ENCODE results near the gene RBKS. TPM values are rescaled to one million over a fixed set of nuclear protein-coding genes. Genes with fewer than 3 reads are reported as not detected.

The RBKS gene
- total and polyA plus RNA-seq, 2 of the 13 experiments (the other 11 are each of a cell fraction or from before 2014, with no cell fraction given): 7.7 to 8.3 TPM

GRCh38 chr2:27890146-27890923, at the start of gene RBKS, which contains the start of gene BABAM2 (continued):
- no peak; the same call in none of the 2 replicates for TF ChIP-seq MEIS1 (CRISPR knock-in tag; IDR thresholded peaks at IDR 0.05; ENCODE audit: borderline replicate concordance)
- peak; percentile 97 for TF ChIP-seq ZNF747 (CRISPR knock-in tag; IDR thresholded peaks at IDR 0.05; ENCODE audit: borderline replicate concordance)
- TF ChIP-seq ZNF12 (CRISPR knock-in tag; IDR thresholded peaks at IDR 0.05): peak; percentile 28; the same call in 1 of the 2 replicates
- no peak for TF ChIP-seq CBX2 (IDR thresholded peaks at IDR 0.05; ENCODE audit: low read depth, low read length)
- TF ChIP-seq CBX2 (CRISPR knock-in tag; IDR thresholded peaks at IDR 0.05; ENCODE audit: low read depth): no peak; the same call in 1 of the 2 replicates
- peak; percentile 83 for TF ChIP-seq ZBTB38 (CRISPR knock-in tag; IDR thresholded peaks at IDR 0.05)
- peak; percentile 80; the same call in 1 of the 2 replicates for TF ChIP-seq DMAP1 (CRISPR knock-in tag; IDR thresholded peaks at IDR 0.05)
- TF ChIP-seq AFF4 (CRISPR knock-in tag; IDR thresholded peaks at IDR 0.05): no peak
- TF ChIP-seq MAFF (IDR thresholded peaks at IDR 0.05; ENCODE audit: low read depth, low read length): no peak
- TF ChIP-seq ZNF138 (CRISPR knock-in tag; IDR thresholded peaks at IDR 0.05; ENCODE audit: low read depth): no peak
- no peak for TF ChIP-seq ZNF30 (CRISPR knock-in tag; IDR thresholded peaks at IDR 0.05)
- TF ChIP-seq PHF8 (CRISPR knock-in tag; IDR thresholded peaks at IDR 0.05): peak; percentile 88
- TF ChIP-seq SRF (IDR thresholded peaks at IDR 0.05; ENCODE audit: low read depth, low read length): no peak
- no peak for TF ChIP-seq HMGA1 (CRISPR knock-in tag; conservative IDR thresholded peaks at IDR 0.05)
- TF ChIP-seq ARID4A (CRISPR knock-in tag; IDR thresholded peaks at IDR 0.05; ENCODE audit: borderline replicate concordance): peak; percentile 99
- TF ChIP-seq PAX8 (CRISPR knock-in tag; IDR thresholded peaks at IDR 0.05; ENCODE audit: borderline replicate concordance): no peak; the same call in 1 of the 2 replicates
- TF ChIP-seq ZZZ3 (CRISPR knock-in tag; IDR thresholded peaks at IDR 0.05; ENCODE audit: borderline replicate concordance): no peak; the same call in 1 of the 2 replicates
- no peak for TF ChIP-seq ZNF563 (CRISPR knock-in tag; IDR thresholded peaks at IDR 0.05)
- TF ChIP-seq PPARG (CRISPR knock-in tag; conservative IDR thresholded peaks at IDR 0.05): peak; percentile 67
- TF ChIP-seq KLF11 (CRISPR knock-in tag; IDR thresholded peaks at IDR 0.05): peak; percentile 42; the same call in 1 of the 2 replicates
- TF ChIP-seq ZSCAN25 (CRISPR knock-in tag; IDR thresholded peaks at IDR 0.05): peak; percentile 72; the same call in 1 of the 2 replicates
- peak; percentile 81 for TF ChIP-seq ZNF761 (CRISPR knock-in tag; conservative IDR thresholded peaks at IDR 0.05)
- peak; percentile 67 for TF ChIP-seq HNRNPK (IDR thresholded peaks at IDR 0.05; ENCODE audit: low read depth, low read length, poor library complexity, severe bottlenecking)

Data from HepG2 (cell line).